Superior temporal gyrus (tissue), 1 donor: Measurements from ENCODE around the gene FAM53A.
"Not testable (repeated sequence)": the region's sequence is repeated elsewhere in the genome, so short reads cannot be mapped to it uniquely, and the experiment has no call there.

Source experiments
- DNase-seq: peaks from one replicate; pipeline ENCODE4 v3.0.0-alpha.2; 2016; ENCODE audit errors: extremely low spot score

The FAM53A gene

DNA sequence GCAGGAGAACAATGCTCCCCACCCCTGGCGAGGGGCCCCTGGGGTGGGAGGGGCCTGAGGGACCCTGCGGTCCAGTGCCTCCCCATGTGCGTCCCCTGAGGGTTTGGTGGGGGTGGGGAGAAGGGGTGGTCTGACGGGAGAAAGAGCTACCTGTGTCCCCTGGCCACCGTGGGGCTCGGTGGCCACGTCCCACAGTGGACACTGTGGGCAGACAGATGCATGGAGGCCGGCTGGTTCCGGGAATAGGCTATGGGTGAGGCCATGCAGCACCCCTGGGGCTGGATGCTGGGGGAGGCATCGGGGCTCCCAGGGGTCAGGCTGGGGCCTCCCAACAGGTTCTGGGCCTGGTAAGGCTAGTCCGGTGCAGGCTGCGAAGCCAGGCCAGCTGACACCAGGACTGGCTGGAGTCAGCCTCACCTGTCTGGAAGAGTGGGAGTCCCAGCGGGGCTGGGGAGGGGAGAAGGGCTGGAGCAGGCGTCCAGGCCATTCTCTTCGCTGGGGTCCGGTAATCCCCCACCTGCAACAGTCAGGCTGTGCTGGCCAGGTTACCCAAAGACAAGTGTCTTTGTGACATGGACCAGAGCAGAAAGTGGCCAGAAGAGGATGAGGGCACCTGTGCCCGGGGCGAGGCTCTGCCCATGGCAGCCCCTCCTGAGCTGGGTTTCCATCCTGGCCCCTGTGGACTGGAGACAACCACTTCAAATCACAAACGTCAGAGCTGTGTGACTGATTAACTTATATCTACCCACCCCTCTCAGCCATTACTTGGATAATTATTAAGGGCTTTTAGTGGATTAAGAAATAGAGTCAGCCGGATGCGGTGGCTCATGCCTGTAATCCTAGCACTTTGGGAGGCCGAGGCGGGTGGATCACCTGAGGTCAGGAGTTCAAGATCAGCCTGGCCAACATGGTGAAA is 1.4 kb upstream of the FAM53A start:
- DNase-seq = no peak

DNA sequence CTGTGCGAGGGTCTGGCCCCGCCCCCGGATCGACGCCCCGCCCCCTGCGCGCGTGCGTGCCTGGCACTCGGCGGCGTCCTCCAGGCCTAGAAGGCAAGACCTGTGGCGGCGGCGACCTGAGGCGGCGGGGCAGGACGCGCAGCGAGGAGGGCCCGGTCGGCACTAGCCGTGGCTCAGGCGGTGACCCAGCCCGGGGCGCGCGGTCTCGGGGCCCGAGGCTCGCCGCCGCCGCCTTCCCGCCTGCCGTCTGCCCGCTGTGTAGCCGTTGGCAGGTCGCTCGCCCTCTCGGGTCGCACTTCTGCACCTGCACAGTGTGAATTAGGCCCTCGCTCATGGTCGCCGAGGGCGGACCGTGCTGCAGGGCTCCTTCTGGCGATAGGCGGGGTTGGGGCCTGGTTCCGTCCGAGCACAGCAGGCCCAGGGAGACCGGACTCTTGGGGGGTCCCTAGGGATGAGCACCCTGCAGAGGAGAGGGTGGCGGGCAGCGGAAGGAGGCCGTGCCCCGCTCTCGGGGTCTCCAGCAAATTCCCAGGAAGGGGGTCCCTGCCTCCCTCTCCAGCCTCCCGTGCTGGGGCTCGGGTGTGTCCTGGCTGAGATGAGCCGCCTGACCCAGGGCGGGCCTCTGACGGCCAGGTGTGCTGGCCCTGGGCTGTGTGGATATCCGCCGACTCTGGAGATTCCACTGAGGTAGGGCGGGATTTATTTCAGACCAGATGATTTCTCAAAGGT is 557 bp upstream of the FAM53A start:
- DNase-seq = no peak

GRCh38 chr4:1683261-1683735 is 815 bp downstream of the FAM53A start:
- DNase-seq = peak; percentile 52

DNA sequence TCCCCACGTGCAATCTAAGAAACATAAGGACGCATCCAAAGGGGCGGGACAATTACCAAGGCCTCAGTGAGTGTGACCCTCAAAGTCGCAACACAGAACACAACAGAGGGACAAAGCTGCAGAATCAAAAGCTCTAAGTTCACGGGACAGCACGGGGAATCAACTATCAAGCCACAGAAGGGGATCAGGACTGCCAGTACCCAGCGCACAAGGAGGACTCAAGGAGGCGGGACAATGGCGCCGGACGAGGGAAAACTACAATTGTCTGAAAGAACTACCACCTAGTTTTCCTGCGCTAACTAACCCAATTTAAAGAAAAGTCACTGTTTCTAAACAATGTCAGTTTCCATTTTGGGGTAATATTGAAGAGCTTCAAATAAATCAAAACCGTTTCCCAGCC is 1.3 kb downstream of the FAM53A start:
- DNase-seq = no peak

GRCh38 chr4:1678244-1678643 is 5.9 kb downstream of the FAM53A start:
- no peak for DNase-seq

DNA sequence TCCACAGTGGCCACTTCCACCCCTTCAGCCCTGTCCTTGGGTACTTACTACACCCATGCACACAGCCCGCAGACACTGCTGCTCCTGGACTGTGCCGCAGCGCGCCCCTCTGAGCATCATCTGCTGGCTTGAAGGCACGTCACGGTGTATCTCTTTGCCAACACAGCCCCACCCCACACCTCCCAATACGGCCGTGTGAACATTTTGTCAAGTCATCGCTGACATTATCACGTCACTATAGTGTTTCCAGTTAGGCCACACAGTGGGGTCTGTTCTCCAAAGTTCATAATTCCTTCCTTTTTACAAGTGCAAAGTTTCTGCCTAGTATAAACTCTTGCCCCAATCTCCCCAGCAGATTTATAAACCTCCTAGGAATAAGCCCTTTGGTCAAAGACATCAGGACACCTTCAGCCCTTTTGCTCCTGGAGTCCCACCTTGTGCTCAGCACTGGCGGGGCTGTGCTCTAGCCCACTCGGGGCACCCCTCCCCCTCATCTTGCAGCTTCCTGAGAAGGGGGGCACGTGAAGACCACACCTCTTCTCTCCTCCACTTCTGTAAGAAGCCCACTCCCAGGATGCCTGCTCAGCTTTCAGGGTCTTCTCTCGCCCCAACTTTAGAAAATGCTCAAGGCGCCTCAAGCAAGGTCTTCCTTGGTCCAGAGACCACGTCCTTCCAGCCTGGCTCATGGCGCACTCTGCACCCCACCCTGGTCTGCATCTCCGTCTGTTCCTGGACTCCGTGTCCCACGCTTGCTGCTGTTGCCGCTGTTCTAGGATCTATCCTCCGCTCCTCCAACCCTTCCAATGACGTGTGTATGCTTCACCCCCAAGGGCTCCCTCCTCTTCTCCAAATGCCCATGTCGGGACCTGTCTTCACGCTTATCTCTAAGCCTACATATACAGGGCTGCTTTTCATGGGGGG is 7.2 kb downstream of the FAM53A start:
- no peak for DNase-seq

GRCh38 chr4:1675802-1676137 is 8.3 kb downstream of the FAM53A start:
- DNase-seq = no peak

GRCh38 chr4:1675136-1675801 is 8.8 kb downstream of the FAM53A start:
- DNase-seq = no peak

- peak; percentile 72 for DNase-seq
These were observed 9.4 kb downstream of the FAM53A start for GRCh38 chr4:1674682-1675081.

DNA sequence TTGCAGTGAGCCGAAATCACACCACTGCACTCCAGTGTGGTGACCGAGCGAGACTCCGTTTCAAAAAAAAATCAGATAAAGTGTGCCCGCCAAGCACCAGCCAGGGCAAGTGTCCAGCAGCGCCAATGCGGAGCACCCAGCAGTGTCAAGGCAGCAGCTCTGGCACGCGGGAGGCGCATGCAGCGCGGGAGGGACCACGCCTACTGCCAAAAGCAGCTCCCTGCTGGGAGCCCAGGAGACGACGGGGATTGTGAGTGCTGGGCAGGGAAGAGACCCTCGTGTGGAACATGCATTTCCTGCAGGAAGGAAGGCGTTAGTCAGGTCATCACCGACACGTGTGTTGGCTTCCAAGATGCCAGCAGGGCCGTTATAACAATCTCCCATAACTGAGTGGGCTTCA is 10.4 kb downstream of the FAM53A start:
- DNase-seq = no peak

DNA sequence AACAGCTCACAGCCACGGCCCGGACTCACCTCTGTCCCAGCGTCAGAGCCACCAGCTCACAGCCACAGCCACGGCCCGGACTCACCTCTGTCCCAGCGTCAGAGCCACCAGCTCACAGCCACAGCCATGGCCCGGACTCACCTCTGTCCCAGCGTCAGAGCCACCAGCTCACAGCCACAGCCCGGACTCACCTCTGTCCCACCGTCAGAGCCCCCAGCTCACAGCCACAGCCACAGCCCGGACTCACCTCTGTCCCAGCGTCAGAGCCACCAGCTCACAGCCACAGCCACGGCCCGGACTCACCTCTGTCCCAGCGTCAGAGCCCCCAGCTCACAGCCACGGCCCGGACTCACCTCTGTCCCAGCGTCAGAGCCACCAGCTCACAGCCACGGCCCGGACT is 13.1 kb downstream of the FAM53A start:
- DNase-seq = not testable (repeated sequence)

GRCh38 chr4:1670279-1670678 is 13.8 kb downstream of the FAM53A start:
- DNase-seq = no peak

DNA sequence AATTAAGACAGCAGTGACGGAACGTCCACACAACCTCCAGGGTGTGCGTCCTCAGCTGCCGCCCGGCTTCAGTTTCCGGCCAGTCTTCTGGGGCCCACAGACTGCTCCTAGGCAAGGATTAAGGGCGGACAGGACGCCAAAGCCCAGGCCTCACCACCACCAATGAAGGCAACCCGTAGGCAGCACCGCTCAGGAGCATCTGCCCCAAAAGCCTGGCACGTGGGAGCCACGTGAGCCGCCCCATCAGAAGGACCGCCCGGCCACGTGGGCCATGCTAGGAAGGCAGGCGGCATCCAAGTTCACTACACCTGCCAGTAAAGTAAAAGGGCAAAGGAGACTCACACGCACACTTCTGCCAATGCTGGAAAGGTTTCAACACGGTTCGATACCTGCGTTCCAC is 14.3 kb downstream of the FAM53A start:
- DNase-seq = no peak

DNA sequence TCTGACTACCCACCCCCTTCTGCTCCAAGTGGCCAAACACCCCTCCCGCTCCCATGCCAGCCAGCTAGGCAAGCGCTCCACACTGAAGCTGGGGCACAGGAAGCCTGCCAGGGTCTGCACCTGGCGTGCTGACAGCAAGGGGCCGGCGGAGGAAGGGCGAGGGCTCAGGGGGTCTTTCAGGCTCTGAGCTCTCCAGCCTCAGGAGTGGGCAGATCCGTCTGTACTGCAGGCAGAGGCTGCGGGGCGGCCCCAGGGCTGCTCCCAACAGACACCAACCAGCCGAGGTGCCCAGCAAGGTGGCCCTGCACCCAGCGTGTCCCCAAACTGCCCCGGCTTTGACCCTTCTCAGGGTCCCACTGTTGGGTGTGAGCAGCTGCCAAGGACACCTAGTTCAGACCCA is 14.8 kb downstream of the FAM53A start:
- DNase-seq = no peak

GRCh38 chr4:1668488-1668840 is 15.6 kb downstream of the FAM53A start:
- no peak for DNase-seq

DNA sequence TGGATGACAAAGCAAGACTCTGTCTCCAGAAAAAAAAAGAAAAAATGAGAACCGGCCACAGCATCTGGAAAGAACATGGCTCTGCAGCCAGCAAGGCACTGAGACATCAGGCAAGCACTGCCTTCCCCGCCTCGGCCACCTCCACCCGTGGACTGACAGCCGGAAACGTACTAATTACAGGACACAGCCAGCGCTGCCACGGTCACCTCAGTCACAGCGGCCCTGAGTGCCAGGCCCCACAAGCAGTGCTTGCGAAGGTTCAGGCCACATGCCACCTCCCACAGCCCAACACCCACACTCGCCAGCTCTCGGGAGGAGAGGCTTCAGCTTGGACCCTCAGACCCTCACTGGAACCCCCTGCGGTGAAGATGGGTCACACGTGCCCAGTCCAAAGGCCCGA is 16.8 kb downstream of the FAM53A start:
- no peak for DNase-seq

GRCh38 chr4:1666391-1666790 is 17.7 kb downstream of the FAM53A start:
- no peak for DNase-seq

DNA sequence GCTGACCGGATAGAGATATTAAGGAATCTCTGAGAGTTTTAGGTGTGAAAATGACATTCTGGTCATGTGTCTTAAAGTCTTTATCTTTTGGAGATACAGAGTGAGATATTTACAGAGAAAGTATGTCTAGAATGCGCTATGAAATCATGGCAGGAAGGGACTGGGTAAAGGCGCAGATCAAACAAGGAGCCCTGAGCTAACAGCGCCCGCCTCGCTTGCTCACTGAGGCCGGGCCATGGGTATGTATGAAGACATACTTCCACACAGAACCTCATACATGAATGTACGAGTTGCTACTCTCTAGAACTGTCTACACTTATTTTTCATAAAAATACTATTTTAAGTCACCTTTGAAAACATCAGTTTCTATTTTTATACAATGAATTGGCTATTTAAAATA is 20.0 kb downstream of the FAM53A start:
- no peak for DNase-seq

- no peak for DNase-seq
These were observed 20.6 kb downstream of the FAM53A start for GRCh38 chr4:1663549-1663948.

- DNase-seq = no peak
These were observed 22.4 kb downstream of the FAM53A start for GRCh38 chr4:1661695-1662094.

- no peak for DNase-seq
These were observed 23.0 kb downstream of the FAM53A start for GRCh38 chr4:1660948-1661677.
